ENCODE data around the gene KMT2D. TPM values are rescaled to one million over a fixed set of nuclear protein-coding genes. Genes with fewer than 3 reads are reported as not detected.

KMT2D gene
- total RNA-seq, 1 donor from 2014 or later: 24.0 TPM

DNA sequence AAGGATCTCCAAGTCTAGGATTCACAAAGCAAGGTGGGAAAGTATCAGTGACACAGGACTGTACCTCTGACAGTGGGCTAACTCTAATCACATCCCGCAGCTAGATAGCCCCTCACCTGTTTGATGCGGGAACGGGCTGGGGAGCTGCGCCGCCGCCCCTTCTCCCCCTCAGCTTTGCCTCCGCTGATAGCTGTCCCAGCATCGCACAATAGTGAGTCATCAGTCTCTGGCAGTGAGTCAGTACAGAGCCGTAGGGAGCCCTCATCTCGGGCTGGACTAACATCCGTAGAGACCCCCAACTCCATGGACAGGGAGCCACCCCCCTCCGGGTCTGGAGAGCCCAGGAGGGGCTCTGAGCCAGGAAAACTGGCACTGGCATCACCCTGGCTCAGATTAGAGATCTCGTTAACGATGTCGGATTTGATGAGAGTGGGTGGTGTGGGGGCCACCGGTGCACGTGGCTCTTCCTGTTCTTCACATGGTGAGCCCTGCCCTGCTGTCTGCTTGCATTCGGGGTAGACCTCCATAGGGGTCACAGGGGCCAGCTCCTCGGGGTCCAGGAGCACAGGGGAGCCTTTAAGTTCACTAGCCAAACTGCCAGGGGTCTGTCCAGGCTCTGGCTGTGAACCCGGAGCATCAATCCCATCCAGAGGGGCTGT, 10.9 kb downstream of the KMT2D start:
- Histone ChIP-seq H3K4me3 (ENCODE audit: low read depth, low read length) (no peak overlapping the region), H3K27me3 (ENCODE audit: control insufficient read depth, insufficient read depth, low read length) (no peaks in the 10 kb centered on the region), H3K36me3 (ENCODE audit: control insufficient read depth, insufficient read depth, low read length) (peaks cover 76% of the 10 kb centered on the region)
- TF ChIP-seq CTCF (IDR thresholded peaks at IDR 0.05; ENCODE audit: insufficient read depth, low read length, severe bottlenecking): no peak
- DNase-seq (ENCODE audit: low read depth): peak; percentile 39
- no peak for FAIRE-seq

DNA sequence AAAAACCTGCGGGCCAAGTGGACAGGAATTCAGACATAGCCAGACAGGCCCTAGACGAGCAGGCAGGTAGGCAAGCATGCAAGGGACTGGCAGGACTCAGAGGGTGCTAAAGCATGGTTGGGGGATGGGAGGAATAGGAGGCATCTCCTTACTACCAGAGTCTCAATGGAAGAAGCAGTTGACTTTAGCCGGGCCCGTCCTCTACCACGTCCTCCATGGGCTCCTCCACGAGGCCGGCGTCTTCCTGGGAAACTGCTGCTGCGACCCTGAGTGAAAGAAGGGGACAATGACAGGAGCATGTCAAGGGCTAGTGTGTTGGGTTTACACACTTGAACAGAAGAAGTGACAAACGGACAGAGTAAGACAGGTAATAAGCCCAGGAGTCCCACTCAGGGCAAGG, 11.6 kb downstream of the KMT2D start:
- H3K27me3 ChIP-seq (ENCODE audit: control insufficient read depth, insufficient read depth, low read length): no peaks in the 10 kb centered on the region
- H3K4me3 ChIP-seq (ENCODE audit: low read depth, low read length): no peak overlapping the region
- TF ChIP-seq CTCF (IDR thresholded peaks at IDR 0.05; ENCODE audit: insufficient read depth, low read length, severe bottlenecking): no peak
- peaks cover 75% of the 10 kb centered on the region for H3K36me3 ChIP-seq (ENCODE audit: control insufficient read depth, insufficient read depth, low read length)
- no peak for DNase-seq (ENCODE audit: low read depth)
- FAIRE-seq: peak; percentile 73

- TF ChIP-seq CTCF (IDR thresholded peaks at IDR 0.05; ENCODE audit: insufficient read depth, low read length, severe bottlenecking): no peak
- DNase-seq (ENCODE audit: low read depth) (no peak), FAIRE-seq (no peak)
- no peaks in the 10 kb centered on the region for H3K27me3 ChIP-seq (ENCODE audit: control insufficient read depth, insufficient read depth, low read length)
- peaks cover 75% of the 10 kb centered on the region for H3K36me3 ChIP-seq (ENCODE audit: control insufficient read depth, insufficient read depth, low read length)
- H3K4me3 ChIP-seq (ENCODE audit: low read depth, low read length): no peak overlapping the region
Measured at GRCh38 chr12:49046129-49046895, 14.3 kb downstream of the KMT2D start.

DNA sequence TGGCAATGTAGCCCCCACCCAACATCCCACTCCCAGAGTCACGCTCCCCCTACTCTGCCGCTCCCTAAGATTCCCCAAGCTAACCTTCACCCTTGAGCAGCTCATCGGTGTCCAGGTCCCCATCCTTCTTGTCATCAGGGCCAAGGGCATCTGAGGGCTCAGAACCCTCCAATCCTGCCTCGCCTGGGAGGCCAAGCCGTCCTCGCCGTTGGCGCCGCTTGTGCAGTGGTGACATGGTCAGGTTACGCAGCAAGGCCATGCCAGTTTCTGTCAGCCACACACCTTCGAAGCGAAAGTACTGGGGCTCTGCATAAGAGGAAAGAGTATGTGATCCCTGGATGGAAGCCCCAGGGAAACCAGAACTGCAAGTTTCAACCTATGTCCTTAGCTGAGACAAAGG, 15.9 kb downstream of the KMT2D start:
- H3K27me3 ChIP-seq (ENCODE audit: control insufficient read depth, insufficient read depth, low read length): no peaks in the 10 kb centered on the region
- no peak overlapping the region for H3K4me3 ChIP-seq (ENCODE audit: low read depth, low read length)
- H3K36me3 ChIP-seq (ENCODE audit: control insufficient read depth, insufficient read depth, low read length): peaks cover 65% of the 10 kb centered on the region
- DNase-seq (ENCODE audit: low read depth) (no peak), FAIRE-seq (peak; percentile 90)
- TF ChIP-seq CTCF (IDR thresholded peaks at IDR 0.05; ENCODE audit: insufficient read depth, low read length, severe bottlenecking): no peak

GRCh38 chr12:49043856-49044258, 16.7 kb downstream of the KMT2D start:
- DNase-seq (ENCODE audit: low read depth) (peak; percentile 30), FAIRE-seq (peak; percentile 81)
- H3K27me3 ChIP-seq (ENCODE audit: control insufficient read depth, insufficient read depth, low read length): no peaks in the 10 kb centered on the region
- peak; percentile 82 for TF ChIP-seq CTCF (IDR thresholded peaks at IDR 0.05; ENCODE audit: insufficient read depth, low read length, severe bottlenecking)
- H3K36me3 ChIP-seq (ENCODE audit: control insufficient read depth, insufficient read depth, low read length): peaks cover 66% of the 10 kb centered on the region
- H3K4me3 ChIP-seq (ENCODE audit: low read depth, low read length): no peak overlapping the region

All from bronchial epithelial cell (primary cell).